ENCODE measurements around the gene BSND.

DNA sequence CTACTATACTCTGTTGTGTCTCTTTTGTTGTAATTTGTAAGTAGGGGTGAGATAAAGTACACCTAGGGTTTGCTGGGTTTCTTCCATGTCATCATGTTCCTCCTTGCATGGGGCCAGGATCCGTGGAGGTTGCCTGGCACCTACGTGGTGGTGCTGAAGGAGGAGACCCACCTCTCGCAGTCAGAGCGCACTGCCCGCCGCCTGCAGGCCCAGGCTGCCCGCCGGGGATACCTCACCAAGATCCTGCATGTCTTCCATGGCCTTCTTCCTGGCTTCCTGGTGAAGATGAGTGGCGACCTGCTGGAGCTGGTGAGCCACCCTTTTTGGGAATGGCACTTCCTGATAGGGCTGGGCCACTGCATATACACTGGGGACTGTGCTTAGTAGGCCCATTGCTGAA lies 45.0 kb downstream of the BSND start:
- TF ChIP-seq CTCF (IDR thresholded peaks at IDR 0.05 in 4 of 5, conservative IDR thresholded peaks at IDR 0.05 in 1 of 5): no peak
- TF ChIP-seq POLR2A (IDR thresholded peaks at IDR 0.05): no peak

Measured in gastrocnemius medialis (tissue), 4 donors.